GM19463 (cell line): ENCODE data around the gene LRRC37A3.
"Not testable (repeated sequence)": the region's sequence is repeated elsewhere in the genome, so short reads cannot be mapped to it uniquely, and the experiment has no call there.

ENCODE experiments used
- ATAC-seq: cut with Tn5 transposase; IDR thresholded peaks from one replicate; pipeline ENCODE4 v1.9.1; 2021; ENCODE audit warnings: mild to moderate bottlenecking, moderate library complexity; ENCODE audit not compliant: unreplicated experiment

Gene LRRC37A3

GRCh38 chr17:64927444-64927843 lies 8.2 kb upstream of the LRRC37A3 start:
- ATAC-seq = not testable (repeated sequence)

- ATAC-seq = not testable (repeated sequence)
Observed at GRCh38 chr17:64926430-64926829, 7.2 kb upstream of the LRRC37A3 start.

DNA sequence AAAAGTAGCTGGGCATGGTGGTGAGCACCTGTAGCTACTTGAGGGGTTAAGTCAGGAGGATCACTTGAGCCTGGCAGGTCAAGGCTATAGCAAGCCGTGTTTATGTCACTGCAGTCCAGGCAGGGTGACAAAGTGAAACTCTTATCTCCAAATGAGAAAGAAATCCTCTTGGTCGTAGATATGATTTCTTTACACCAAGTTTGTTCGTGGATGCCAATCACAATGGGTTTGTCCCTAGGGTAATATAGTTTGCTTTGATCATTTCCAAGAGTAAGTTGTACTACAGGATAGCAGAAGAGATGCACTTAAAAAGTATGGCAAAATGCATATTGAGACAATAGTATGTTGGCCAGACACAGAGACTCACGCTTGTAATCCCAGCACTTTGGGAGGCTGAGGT lies 6.0 kb upstream of the LRRC37A3 start:
- ATAC-seq = not testable (repeated sequence)

DNA sequence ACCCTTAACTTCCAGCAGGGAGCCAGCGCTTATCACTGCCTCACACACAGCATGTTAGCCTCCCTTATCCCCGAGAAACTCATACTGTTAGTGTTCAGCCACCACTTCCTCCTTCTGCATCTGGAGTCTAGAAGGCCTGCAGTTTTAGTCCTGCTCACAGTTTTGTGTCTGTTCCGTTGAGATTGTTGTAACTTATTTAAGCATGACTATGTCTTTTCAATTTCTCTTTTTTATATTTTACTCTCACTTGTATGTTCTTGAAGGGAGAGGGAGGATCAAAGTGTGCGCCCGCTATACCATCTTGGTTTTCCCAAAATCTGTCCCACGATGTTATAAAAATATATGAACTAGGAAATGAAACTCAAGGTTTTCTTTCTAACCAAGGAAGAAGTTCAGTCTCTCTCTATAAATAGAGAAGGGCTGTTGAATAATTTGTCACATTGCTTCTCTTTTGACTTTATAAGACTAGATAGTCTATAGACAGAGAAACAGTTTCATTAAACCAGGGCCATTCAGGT lies 3.8 kb upstream of the LRRC37A3 start:
- peak; percentile 30 for ATAC-seq

DNA sequence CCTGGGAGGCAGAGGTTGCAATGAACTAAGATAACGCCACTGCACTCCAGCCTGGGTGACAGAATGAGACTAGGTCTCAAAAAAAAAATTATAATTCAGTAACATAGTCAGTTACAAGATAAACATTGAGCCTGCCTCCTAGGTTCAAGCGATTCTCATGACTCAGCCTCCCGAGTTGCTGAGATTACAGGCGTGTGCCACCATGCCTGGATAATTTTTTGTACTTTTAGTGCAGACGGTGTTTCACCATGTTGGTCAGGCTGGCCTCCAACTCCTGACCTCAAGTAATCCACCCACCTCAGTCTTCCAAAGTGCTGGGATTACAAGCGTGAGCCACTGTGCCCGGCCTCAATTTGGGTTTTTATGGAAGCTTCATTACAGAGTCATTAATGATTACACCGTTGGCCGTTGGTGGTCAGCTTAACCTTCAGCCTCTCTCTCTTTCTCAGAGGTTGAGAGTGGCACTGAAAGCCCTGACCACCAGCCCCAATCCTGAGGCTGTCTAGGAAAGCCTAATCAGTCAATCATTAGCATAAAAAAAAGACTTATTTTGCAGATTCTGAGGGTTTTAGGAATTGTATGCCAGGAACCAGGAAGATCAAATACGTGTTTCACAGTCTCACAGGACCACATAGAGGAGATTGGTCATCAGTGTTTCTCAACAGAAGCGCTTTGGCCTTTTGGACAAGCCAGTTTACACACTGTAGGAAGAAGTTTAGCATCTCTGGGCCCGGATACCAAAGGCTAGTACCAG lies 1.3 kb upstream of the LRRC37A3 start:
- ATAC-seq = no peak

DNA sequence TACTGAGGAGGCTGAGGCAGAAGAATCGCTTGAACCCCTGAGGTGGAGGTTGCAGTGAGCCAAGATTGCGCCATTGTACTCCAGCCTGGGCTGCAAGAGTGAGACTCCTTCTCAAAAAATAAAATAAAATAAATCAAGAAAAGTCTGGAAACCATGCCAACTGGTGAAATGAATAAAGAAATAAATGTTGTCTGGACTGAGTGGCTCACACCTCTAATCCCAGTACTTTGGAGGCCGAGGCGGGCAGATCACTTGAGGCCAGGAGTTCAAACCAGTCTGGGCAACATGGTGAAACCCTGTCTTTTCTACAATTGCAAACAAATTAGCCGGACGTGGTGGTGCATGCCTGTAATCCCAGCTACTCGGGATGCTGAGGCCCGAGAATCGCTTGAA lies 744 bp upstream of the LRRC37A3 start:
- no peak for ATAC-seq

- peak; percentile 47 for ATAC-seq
Observed at GRCh38 chr17:64918842-64919288, 413 bp downstream of the LRRC37A3 start.

DNA sequence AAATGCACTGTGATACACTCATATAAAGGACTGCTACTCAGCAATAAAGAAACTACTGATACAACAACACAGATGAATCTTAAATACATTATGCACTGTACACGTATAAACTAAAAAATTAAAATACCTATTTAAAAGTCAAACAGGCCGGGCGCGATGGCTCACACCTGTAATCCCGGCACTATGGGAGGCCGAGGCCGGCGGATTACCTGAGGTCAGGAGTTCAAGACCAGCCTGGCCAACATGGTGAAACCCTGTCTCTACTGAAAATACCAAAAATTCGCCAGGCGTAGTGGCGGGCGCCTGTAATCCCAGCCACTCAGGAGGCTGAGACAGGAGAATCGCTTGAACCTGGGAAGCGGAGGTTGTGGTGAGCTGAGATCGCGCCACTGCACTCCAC lies 1.7 kb downstream of the LRRC37A3 start:
- ATAC-seq = not testable (repeated sequence)

- not testable (repeated sequence) for ATAC-seq
Observed at GRCh38 chr17:64915244-64915643, 4.0 kb downstream of the LRRC37A3 start.

DNA sequence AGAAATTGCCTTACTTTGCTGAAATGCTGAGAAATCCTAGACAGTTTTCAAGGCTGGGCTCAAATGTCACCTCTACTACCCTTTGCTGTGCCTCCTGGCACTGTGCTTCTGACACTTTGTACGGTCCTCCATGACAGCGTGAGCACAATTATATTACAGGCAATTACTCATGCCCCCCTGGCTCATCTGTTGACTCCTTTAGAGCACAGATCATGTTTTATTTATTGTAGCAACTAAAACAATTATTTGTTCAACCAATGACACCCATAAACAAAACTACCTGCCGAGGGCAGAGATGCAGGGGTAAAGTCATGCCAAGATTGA lies 9.1 kb downstream of the LRRC37A3 start:
- not testable (repeated sequence) for ATAC-seq

DNA sequence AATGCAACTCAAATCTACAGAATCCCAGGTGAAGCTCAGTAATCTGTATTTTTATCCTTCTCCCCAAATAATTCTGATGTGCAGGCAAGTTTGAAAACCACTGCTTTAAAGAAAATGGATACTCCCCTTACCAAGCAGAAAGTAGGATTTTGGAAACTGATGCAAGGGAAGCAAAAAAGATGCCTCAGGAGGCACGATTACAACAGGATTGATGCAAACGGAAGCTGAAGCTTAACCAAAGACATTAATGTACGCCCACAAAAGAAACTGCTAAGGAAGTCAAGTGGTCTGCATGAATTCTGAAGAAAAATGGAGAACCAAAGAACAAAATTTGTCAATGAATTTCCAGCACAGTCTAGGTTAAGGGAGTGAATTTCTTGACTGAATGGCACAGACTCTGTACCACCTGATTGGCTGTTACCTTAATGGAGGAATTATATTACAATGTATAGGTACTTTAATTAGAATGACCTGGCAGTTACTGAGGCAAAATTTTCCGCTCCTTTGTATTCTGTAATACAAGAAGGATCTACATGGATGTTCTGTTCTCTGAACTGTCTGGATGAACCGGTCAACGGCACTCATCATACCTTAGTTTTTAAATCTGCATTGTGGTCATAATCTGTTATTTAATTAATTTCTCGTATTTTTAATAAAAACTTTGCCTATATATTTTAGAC lies 9.6 kb downstream of the LRRC37A3 start:
- not testable (repeated sequence) for ATAC-seq

DNA sequence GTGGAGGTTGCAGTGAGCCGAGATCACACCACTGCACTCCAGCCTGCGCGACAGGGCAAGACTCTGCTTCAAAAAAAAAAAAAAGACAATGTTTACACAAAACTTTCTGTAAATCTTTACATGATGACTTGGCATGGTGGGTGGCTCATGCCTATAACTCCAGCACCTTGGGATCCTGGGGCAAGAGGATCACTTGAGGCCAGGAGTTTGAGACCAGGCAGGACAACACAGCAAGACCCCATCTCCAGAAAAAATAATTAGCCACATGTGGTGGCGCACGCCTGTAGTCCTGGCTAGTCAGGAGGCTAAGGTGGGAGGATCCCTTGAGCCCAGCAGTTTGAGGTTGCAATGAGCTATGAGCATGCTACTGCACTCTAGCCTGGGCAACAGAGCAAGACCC lies 15.2 kb downstream of the LRRC37A3 start:
- ATAC-seq = not testable (repeated sequence)

DNA sequence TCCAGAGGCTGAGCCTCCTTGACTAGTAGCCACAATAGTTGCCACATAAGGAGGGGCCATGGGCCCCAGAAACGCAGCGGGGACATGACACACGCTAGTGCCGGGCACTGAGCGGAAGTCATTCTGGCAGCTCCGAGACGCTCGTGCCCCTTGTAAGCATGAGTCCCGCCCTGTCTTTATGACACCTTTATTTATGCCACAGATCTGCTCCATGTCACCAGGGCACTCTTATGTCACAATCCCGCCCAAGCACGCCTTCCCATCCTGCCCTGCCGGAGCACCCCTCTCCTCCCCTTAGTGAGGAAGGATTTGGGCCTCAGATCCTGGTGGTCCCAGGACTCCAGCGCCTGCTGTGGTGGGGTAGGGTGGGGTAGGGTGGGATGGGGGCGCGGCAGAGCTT lies 22.1 kb downstream of the LRRC37A3 start:
- not testable (repeated sequence) for ATAC-seq

DNA sequence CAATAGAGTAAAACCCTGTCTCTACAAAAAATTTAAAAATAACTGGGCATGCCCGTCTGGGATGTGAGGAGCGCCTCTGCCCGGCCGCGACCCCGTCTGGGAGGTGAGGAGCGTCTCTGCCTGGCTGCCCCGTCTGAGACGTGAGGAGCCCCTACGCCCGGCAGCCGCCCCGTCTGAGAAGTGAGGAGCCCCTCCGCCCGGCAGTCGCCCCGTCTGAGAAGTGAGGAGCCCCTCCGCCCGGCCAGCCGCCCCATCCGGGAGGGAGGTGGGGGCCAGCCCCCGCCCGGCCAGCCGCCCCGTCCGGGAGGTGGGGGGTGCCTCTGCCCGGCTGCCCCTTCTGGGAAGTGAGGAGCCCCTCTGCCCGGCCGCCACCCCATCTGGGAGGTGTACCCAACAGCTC lies 45.1 kb downstream of the LRRC37A3 start:
- ATAC-seq = not testable (repeated sequence)

DNA sequence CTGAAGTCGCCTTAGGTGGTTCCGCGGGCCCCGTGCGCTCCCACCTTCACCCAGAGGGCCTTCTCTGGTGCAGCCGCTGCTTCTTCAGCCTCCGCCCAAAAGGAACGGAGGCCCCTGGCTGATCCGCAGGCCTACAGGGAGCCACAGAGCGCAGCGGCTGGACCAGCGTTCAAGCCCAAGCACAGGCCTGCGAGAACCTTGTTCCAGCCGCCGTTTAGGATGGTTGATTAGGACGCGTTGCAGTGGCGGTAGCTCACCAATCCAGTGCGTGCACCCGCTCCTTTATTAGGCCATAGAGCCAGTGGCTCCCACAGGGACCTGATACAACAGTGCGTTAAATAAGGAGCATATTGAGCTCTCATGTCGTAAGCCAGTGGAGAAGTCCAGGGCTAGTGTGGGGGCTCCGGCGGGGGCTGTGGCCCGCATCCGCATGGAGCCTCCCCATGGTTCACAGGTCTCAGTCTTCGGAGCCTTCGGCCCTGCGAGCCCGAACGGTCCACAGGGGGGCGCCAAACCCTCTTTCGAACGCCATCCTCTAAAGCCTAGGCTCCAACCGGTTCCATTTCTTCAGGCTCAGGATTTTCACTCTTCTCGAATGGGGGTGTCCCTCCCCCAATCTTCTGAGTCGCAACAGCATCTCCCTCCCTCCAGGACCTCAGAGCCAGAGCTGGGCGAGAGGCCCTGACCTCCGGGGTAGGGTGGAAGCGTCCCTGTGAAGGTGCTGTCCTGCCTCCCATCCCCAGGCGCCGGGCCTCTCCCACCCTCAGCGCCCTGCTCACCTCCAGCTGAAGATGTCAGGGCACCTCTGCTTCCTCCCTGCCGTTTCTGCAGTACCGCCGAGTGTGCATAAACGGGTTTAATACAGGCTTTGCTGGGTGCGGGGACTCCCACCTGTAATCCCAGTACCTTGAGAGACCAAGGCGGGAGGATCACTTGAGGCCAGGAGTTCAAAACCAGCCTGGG lies 71.5 kb downstream of the LRRC37A3 start:
- ATAC-seq = not testable (repeated sequence)

DNA sequence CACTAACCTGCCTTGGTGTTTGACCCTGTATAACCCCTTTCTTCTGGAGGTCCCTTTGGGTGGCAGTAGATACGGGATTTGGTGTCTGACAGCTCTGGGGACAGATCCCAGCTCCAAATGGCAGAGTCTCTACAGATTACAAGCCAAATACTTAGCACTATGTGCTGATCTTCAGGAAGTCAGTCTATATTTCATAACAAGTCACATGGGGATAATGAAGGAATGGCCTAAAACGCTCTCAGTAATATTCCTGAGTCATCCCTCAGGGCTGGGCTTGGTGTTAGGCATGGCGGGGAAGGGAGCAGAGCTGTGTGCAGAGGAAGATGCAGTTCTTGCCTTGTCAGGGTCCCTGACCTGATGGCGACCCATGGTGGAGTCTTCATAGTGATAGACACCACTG lies 72.4 kb downstream of the LRRC37A3 start:
- ATAC-seq = not testable (repeated sequence)

DNA sequence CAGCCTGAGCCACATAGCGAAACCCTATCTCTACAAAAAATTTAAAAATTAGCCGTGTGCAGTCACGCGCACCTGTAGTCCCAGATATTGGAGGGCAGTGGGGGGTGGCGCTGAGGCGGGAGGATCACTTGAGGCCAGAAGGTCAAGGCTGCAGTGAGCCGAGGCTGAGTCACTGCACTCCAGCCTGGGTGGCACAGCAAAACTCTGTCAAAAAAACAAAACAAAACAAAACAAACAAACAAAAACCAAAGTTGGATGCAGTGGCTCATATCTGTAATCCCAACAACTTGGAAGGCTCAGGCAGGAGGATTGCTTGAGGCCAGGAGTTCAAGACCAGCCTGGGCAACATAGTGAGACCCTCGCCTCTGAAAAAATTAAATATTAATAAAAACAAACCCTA lies 75.4 kb downstream of the LRRC37A3 start:
- not testable (repeated sequence) for ATAC-seq

- not testable (repeated sequence) for ATAC-seq
Observed at GRCh38 chr17:64842900-64843299, 76.4 kb downstream of the LRRC37A3 start.

GRCh38 chr17:64840960-64841359 lies 78.3 kb downstream of the LRRC37A3 start:
- not testable (repeated sequence) for ATAC-seq

DNA sequence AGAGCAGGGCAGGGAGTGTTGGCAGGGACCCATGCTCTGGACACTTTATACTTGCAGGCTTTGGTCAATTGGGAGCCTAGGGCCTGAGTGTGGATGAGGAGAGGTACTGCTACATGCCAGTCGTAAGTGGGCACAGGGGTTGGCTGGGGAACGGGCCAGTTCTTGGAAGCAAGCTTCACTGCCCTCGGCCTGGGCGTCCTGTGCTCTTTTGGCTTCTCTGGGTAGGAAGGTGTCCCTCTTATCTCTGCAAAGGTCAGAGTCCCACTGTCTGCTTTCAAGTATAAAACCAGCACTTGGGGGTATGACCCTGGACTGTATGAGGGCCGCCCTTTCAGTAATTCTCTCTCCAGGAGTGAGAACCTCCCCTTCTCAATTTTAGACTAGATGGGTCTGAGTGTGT lies 80.8 kb downstream of the LRRC37A3 start:
- not testable (repeated sequence) for ATAC-seq
